Testis (tissue), 3 donors: ENCODE data around the gene EHMT1. TPM values are rescaled to one million over a fixed set of nuclear protein-coding genes. Genes with fewer than 3 reads are reported as not detected.

Experiments
- DNase-seq: peaks from one replicate; pipeline ENCODE4 v3.0.0-alpha.2; 2019
- H3K27ac ChIP-seq, 2 donors: fragments of 200-600 bp; sonication (generic); one replicate each; pipeline ENCODE4 v1.5.1; 2019
- H3K27me3 ChIP-seq: fragments of 200-600 bp; sonication (generic); one replicate; pipeline ENCODE4 v1.5.1; 2019
- H3K36me3 ChIP-seq: fragments of 200-600 bp; sonication (generic); one replicate; pipeline ENCODE4 v1.5.1; 2017; ENCODE audit warnings: low read depth; ENCODE audit errors: missing control alignments
- H3K4me1 ChIP-seq: fragments of 200-600 bp; sonication (generic); one replicate; pipeline ENCODE4 v1.5.1; 2019
- H3K4me3 ChIP-seq, 2 donors: fragments of 200-600 bp; sonication (generic); one replicate each; pipeline ENCODE4 v1.5.1; 2017 to 2019
- H3K9me3 ChIP-seq: fragments of 200-600 bp; sonication (generic); one replicate; pipeline ENCODE4 v1.5.1; 2017
- POLR2A ChIP-seq: fragments of 450-650 bp; IDR thresholded peaks from one replicate; pipeline ENCODE4 v1.6.1; 2017; ENCODE audit warnings: antibody characterized with exemption, mild to moderate bottlenecking, moderate library complexity
- WGBS, 2 donors: methylation state at CpG; one replicate each; pipeline ENCODE4 v1.1.5; 2018; 5-methylcytosine and 5-hydroxymethylcytosine counted together
- intact Hi-C: fragments of 100-400 bp; cut with DNase I; formaldehyde crosslinking; loops from one replicate; pipeline ENCODE4 v1.15.1; 2023; ENCODE audit warnings: low total_unique reads
- polyA plus RNA-seq: library from polyadenylated mRNA; stranded (reverse); fragments of 350-450 nt; fragmentation: Illumina TruSeq; extraction: RNeasy Lipid Tissue Mini Kit (QIAGEN cat#74804); gene quantifications from one replicate; pipeline ENCODE4 v1.2.3, GENCODE V29; 2014; ENCODE audit warnings: low read depth, low replicate concordance; ENCODE audit not compliant: insufficient read depth
- total RNA-seq, 2 donors: library from RNA; depleted of rRNA; stranded (reverse); fragments of >200 nt; gene quantifications; one replicate each; pipeline ENCODE4 v1.2.3, GENCODE V29; 2016
- TF ChIP-seq, protein P1 (sequence below), 3 experiments: fragments of 450-650 bp in 2 of 3; fragments of 200-600 bp in 1 of 3; sonication (generic) in 1 of 3; IDR thresholded peaks; one replicate each; pipeline ENCODE4 v1.5.1; 2016 to 2019; ENCODE audit warnings: antibody characterized with exemption in 3 of 3, mild to moderate bottlenecking in 2 of 3, moderate library complexity in 1 of 3

Gene EHMT1
- total and polyA plus RNA-seq, 3 donors from 2014 or later: 116 to 207 (median 193) TPM

DNA sequence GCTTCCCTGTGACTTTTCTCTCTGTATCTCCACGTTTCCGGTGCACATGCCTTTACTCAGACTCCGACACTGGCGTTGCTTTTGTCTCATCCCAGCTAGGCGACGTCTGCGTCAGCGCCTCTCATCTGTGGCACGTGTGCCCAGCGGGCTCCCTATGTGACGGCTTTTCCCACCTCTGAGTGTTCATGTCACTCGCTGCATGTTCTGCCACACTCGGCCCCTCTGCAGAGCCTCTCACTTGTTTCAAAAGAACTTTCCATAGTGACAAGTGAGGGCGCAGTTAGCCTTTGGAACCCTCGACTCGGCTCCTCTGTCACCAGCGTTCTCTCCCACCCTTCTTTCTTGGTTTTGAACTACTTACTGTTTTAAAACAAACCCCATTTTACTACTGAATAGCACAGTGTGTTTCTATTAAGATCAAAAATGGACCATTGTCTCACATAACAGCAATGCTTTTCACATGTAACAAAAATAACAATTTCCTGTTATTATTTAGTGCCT, 145.4 kb downstream of the EHMT1 start:
- Histone ChIP-seq H3K9me3 (no peaks in the 10 kb centered on the region), H3K36me3 (no peaks in the 10 kb centered on the region), H3K4me3 (no peak overlapping the region), H3K27me3 (no peaks in the 10 kb centered on the region), H3K4me1 (peaks cover 6% of the 10 kb centered on the region), H3K27ac (no peak overlapping the region)
- intact Hi-C loops: no loop called here
- 94% methylated on average over 15 to 17 of the region's 17 CpGs for WGBS, 2 donors
- TF ChIP-seq, protein P1, sequence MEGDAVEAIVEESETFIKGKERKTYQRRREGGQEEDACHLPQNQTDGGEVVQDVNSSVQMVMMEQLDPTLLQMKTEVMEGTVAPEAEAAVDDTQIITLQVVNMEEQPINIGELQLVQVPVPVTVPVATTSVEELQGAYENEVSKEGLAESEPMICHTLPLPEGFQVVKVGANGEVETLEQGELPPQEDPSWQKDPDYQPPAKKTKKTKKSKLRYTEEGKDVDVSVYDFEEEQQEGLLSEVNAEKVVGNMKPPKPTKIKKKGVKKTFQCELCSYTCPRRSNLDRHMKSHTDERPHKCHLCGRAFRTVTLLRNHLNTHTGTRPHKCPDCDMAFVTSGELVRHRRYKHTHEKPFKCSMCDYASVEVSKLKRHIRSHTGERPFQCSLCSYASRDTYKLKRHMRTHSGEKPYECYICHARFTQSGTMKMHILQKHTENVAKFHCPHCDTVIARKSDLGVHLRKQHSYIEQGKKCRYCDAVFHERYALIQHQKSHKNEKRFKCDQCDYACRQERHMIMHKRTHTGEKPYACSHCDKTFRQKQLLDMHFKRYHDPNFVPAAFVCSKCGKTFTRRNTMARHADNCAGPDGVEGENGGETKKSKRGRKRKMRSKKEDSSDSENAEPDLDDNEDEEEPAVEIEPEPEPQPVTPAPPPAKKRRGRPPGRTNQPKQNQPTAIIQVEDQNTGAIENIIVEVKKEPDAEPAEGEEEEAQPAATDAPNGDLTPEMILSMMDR (IDR thresholded peaks at IDR 0.05): no peak
- no peak for TF ChIP-seq POLR2A
- DNase-seq: no peak

DNA sequence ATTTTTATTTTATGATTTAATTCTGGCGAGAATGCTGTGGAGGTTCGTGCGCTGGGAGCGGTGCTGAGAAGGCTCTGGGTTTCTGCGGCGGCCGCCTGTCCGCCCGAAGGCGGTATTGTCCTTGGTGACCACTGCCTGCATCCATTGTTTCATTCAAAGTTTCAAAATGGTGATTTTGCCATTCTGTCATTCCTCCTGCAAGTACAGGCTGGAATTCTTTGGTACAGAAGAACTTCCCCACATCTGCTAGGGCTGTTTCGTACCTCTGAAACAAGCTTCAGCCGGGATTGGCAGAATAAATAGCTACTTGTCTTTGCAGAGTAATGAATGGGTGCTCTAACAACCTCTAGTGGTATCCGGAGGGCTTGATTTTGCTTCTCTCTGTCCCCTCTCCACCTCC, 146.2 kb downstream of the EHMT1 start:
- DNase-seq: no peak
- Histone ChIP-seq H3K27me3 (no peaks in the 10 kb centered on the region), H3K4me3 (no peak overlapping the region), H3K36me3 (no peaks in the 10 kb centered on the region), H3K4me1 (peaks cover 6% of the 10 kb centered on the region), H3K9me3 (no peaks in the 10 kb centered on the region), H3K27ac (no peak overlapping the region)
- TF ChIP-seq, protein P1 (IDR thresholded peaks at IDR 0.05): no peak
- TF ChIP-seq POLR2A: no peak
- WGBS, 2 donors: 78 to 80% methylated on average over 13 of the region's 13 CpGs
- intact Hi-C loops: no loop called here

DNA sequence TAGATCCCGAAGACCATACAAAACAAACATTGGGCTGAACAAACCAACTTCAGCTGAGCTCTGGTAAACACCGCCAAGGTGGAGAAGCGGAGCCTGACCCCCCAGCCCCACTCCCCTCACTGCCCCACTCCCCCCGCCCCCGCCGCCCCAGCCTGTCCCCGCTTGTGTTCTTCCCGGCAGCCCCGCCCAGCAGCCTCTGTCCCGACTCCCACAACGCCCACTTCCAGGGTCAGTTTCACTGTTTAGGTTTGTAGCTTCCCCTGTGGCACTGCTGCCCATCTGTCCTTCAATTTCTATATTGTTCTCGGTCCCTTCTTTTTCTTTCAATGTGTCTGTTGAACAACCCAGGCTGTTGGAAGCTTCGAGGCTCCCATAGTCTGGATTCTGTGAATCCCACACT, 146.7 kb downstream of the EHMT1 start:
- TF ChIP-seq POLR2A: no peak
- TF ChIP-seq, protein P1 (IDR thresholded peaks at IDR 0.05): no peak
- Histone ChIP-seq H3K27ac (no peak overlapping the region), H3K4me1 (peaks cover 4% of the 10 kb centered on the region), H3K4me3 (no peak overlapping the region), H3K36me3 (no peaks in the 10 kb centered on the region), H3K9me3 (no peaks in the 10 kb centered on the region), H3K27me3 (no peaks in the 10 kb centered on the region)
- intact Hi-C loops: no loop called here
- 71% methylated on average over 13 of the region's 13 CpGs for WGBS, 2 donors
- DNase-seq: no peak

DNA sequence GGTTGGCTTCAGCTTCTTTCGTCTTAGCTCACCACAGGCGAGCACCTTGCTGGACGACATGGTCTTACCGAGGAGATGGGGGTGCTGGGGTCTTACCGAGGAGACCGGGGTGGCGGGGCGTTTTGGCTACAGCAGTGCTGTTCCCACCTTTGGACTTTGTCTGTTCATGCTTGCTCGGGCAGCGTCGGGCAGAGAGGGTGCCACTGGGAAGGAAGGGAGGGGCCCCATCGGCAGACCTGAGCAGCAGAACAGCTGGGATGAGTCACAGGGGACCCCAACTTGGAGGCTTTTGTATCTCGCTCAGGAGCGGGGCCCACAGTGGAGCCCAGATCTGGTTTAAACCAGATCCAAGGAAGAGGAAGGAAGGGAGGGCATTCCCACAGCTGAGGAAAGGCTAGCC, 152.8 kb downstream of the EHMT1 start:
- no peak for TF ChIP-seq POLR2A
- TF ChIP-seq, protein P1 (IDR thresholded peaks at IDR 0.05): no peak
- Histone ChIP-seq H3K27me3 (no peaks in the 10 kb centered on the region), H3K9me3 (no peaks in the 10 kb centered on the region), H3K4me3 (no peak overlapping the region), H3K36me3 (no peaks in the 10 kb centered on the region), H3K27ac (no peak overlapping the region), H3K4me1 (no peaks in the 10 kb centered on the region)
- intact Hi-C loops: no loop called here
- DNase-seq: no peak
- WGBS, 2 donors: 89 to 93% methylated on average over 14 of the region's 14 CpGs

DNA sequence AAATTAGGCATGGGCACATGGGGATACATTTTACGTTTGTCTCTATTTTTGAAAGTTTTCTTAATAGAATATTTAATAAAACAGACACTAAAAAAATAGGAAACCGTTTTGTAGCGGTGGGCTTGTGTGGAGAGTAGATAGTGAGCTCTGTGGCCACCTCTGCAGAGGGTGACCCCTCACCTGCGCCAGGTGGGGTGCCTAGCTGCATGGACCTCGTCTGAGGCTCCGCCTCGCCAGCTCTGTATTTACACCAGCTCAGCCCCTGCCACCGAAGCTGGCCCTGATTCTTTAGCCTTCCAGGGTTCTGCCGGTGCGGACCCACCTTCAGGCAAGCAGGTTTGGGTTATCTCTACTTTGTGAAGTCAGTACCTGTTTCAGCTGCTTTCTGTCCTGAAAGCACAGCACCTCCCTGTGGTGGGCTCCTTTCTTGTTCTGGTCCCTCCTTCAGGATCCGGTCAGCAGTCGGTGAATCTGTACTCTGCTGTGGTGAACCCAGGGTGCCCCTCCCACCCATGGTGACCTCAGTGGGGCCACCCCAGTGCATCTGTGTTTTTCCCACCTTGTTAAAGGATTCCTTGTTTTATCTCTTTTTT, 153.6 kb downstream of the EHMT1 start:
- intact Hi-C loops: no loop called here
- Histone ChIP-seq H3K4me1 (no peaks in the 10 kb centered on the region), H3K27me3 (no peaks in the 10 kb centered on the region), H3K27ac (no peak overlapping the region), H3K9me3 (no peaks in the 10 kb centered on the region), H3K4me3 (no peak overlapping the region), H3K36me3 (no peaks in the 10 kb centered on the region)
- DNase-seq: no peak
- 82 to 91% methylated on average over 12 of the region's 12 CpGs for WGBS, 2 donors
- TF ChIP-seq POLR2A: no peak
- TF ChIP-seq, protein P1 (IDR thresholded peaks at IDR 0.05): no peak
